ENCODE data around the gene ICAM5.

- TF ChIP-seq, protein P1, sequence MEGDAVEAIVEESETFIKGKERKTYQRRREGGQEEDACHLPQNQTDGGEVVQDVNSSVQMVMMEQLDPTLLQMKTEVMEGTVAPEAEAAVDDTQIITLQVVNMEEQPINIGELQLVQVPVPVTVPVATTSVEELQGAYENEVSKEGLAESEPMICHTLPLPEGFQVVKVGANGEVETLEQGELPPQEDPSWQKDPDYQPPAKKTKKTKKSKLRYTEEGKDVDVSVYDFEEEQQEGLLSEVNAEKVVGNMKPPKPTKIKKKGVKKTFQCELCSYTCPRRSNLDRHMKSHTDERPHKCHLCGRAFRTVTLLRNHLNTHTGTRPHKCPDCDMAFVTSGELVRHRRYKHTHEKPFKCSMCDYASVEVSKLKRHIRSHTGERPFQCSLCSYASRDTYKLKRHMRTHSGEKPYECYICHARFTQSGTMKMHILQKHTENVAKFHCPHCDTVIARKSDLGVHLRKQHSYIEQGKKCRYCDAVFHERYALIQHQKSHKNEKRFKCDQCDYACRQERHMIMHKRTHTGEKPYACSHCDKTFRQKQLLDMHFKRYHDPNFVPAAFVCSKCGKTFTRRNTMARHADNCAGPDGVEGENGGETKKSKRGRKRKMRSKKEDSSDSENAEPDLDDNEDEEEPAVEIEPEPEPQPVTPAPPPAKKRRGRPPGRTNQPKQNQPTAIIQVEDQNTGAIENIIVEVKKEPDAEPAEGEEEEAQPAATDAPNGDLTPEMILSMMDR (conservative IDR thresholded peaks at IDR 0.05; ENCODE audit: low read depth, low read length) = no peak
- TF ChIP-seq EZH2 (IDR thresholded peaks at IDR 0.05; ENCODE audit: low read length, unreplicated experiment) (no peak), EZH2phosphoT487 (IDR thresholded peaks at IDR 0.05; ENCODE audit: borderline replicate concordance, low read length) (no peak)
Measured at GRCh38 chr19:10317857-10318462, 28.2 kb downstream of the ICAM5 start.

Measured in PC-3 (cell line).